NCI-H524 (cell line): ENCODE data around the gene ANKH.

Source experiments
- DNase-seq, 2 experiments: peaks; one replicate each; lab custom pipeline; 2025; lab: John Stamatoyannopoulos, UW

ANKH gene

DNA sequence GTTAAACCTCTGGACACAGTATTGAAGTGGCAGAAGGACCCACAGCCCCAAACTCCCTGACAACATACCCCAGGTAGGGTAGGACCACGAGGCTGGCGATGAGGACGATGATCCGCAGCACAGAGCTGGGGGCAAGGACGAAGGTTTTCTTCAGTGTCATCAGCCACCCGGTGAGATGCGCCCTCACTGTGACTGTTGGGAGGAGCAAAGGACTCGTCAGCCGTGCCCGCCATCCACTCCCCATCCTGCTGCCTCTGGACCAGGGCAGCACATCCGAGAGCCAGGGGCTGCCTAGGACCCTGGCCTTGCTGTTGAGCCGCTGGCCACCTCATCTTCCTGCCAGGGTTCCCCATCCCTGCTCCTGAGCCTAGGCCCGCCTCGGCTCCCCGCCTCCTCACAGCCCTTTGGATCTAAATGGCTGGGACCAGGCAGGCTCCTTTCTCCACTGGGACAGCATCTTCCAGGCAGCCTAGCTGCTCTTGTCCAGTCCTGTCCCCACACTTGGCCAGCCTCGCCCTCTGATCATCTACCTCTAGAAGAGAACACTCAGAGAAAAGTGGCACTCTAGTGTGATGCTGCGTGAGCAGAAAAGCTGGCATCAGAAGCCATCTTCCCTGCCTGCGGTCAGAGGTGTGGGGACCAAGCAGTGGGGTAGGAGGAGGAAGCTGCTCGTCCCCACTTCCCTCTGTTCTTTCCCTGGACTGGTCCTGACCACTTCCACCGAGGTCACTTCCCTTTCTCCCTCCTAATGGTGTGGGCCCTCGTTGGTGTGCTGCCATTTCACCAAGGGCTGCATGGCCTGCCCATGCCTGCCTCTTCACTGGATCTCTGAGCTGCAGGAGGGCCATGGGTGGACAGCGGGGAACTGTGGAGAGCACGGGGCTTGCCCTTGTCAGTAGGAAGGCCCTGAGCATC is 157.8 kb downstream of the ANKH start:
- no peak for DNase-seq

GRCh38 chr5:14712666-14713065 is 158.9 kb downstream of the ANKH start:
- no peak for DNase-seq

GRCh38 chr5:14712131-14712530 is 159.4 kb downstream of the ANKH start:
- DNase-seq: no peak

DNA sequence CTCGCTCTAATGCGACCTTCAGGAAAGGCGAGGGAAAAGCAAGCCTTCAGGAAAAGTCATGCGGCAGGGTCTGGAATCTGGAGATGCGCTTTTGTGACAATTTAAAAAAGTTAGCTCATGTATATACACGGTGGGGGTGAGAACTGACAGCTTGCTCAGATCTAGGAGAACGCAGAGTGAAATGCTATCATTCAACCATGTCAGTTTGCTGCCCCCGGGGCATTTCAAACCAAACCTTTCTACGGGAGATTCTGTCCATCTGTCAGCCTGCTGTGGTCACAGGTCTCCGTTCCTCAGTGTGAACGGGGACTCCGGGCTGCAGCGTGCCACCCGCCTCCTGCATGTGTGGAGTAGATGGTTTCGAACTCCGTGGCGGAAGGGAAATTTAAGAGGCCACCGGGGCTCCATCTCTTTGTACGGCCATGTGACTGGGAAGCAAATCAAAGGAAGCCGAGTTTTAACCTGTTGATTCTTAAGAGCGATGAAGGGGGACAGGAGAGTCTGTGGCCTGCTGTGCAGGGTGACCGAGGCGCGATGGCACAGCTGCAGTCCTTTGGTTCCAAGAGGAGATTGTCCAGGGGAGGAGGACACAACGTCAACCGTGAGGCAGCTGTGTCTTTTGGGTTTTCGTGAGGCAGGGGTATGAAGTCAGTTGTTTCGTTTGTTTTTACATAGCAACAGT is 161.1 kb downstream of the ANKH start:
- no peak for DNase-seq

GRCh38 chr5:14708551-14708950 is 163.0 kb downstream of the ANKH start:
- no peak for DNase-seq

- DNase-seq: no peak
These were observed 163.7 kb downstream of the ANKH start for GRCh38 chr5:14707811-14708390.

- DNase-seq: no peak
These were observed 165.0 kb downstream of the ANKH start for GRCh38 chr5:14706615-14707021.

GRCh38 chr5:14705556-14705955 is 166.0 kb downstream of the ANKH start:
- no peak for DNase-seq

DNA sequence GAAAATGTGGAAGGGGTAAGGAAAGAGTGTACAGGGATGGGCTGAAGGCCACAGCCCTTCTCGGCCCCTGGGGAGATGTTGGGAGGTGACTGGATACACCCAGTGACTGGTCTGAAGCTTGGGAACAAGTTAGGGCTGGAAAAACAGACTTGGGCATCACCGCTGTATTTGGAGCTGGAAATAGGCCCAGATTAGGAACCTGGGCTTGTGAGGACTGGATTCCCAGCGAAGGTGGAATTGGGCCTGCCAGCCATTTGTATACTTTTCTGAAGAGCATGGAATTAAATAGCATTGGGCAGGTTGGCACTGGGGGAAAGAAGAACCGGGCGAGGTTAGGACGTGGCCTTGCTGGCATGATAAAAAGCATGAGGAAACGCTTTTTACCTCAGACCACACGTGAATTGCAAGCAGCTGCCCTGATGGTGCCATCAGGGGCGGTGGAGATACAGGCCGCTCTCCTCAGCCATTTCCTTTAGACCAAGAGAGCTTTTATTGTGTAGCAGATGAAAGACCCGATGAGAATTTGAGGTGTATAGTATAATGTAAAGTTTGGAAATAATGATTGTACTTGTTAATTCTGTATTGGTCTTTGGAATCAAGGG is 169.2 kb downstream of the ANKH start:
- DNase-seq: no peak

GRCh38 chr5:14701556-14701955 is 170.0 kb downstream of the ANKH start:
- no peak for DNase-seq

DNA sequence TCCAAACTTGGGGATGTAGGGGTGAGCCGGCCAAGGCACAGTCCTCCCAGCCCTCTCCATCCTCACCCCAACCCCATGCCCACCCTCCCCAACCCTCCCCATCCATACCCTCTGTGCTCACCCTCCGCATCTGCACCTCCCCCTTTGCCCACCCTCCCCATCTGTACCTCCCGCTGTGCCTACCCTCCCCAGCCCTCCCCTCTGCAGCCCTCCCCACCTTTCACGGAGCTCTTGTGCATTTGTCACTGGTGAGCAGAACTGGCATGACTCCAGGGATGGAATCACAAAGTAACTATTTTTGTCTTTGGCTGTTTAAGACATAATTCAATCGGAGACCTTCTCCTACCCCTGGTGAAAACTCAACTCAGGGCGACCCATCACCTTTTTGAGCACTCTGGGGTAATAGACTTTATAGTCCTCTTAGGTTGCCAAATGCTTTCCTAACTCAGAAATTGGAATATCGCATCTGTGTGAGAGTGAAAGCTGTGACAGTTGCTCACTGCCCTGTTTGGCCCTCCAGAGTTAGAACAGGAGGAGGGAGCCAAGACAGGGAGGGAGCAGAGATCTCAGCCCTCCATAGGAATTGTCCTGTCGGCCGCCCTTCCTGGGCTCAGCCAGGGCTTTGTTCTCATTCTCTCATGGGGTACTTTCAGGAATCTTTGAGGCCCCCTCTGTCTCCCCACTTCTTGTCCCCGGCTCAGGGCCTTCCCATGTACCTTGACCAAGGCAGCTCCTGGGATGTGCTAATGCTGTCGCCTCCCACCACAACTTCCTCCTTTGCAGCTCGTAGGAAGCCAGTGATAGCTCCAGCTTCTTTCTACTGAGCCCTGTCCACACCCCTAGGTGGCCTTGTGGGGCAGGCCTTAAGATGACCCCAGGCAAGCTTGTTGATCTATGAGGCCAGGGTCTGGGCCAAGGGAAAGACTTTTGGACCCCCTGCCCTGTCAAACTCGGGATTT is 170.8 kb downstream of the ANKH start:
- no peak for DNase-seq

DNA sequence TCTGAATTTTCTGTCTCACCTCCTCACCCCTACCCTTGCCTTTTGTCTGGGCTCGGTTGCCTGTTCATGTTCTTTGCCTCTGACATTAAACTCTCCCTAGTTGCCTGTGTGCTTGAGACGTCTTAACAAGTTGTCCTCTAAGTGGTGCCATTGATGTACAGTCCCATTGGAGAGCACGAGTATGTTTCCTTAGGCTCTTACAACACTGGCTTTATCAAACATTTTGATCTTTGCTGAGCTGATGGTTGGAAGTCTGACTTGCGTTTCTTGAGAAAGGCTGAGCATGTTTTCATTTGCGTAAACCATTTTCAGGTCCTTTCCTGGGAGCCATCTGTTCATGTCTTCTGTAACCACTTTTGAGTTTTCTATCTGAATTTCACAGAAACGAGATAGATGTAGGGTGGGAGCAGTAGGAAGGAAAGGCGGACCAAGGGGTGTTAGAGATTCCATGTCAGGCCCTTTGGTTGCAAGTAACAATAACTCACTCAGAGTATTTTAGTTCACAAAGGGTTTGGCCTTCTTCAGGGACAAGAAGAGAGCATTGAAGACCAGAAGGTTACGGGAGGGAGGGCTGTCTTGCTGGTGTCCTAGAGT is 171.7 kb downstream of the ANKH start:
- no peak for DNase-seq

DNA sequence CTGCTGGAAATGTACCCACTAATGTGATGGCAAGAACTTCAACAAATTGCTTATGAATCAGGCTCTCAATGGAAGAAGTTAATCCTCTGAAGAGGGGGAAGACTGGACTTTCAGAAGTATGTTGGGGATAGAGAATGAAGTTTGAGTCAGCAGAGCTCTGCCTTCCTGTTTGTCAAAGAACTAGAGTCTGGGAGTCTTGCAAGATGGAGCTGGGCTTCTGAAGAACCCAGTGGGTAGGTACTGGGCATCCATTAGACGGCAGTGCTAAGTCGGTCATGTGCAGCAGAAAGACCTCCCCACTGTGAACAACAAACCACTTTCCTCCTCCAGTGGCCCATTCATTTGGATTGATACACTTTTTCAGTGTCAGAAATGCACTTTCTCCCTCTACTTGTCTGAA is 172.4 kb downstream of the ANKH start:
- no peak for DNase-seq

DNA sequence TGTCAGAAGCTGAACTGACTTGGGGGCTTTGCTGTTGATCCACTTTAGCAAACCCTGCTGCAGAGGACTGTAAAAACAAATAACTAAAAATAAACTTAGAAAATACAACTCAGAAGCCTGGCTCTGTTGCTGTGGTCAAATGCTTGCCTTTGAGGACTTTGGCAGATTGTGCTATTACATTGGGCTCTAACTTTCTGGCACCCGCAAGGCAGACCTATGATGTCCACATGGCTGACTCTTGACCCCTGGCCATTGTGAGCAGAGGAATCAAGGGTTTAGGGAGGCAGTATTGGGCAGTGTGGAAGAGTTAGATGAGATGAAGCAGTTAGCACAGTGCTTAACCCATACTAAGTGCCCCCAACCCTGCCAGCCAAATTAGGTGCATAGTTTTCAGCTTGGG is 173.1 kb downstream of the ANKH start:
- DNase-seq: no peak

GRCh38 chr5:14696851-14697250 is 174.7 kb downstream of the ANKH start:
- no peak for DNase-seq

DNA sequence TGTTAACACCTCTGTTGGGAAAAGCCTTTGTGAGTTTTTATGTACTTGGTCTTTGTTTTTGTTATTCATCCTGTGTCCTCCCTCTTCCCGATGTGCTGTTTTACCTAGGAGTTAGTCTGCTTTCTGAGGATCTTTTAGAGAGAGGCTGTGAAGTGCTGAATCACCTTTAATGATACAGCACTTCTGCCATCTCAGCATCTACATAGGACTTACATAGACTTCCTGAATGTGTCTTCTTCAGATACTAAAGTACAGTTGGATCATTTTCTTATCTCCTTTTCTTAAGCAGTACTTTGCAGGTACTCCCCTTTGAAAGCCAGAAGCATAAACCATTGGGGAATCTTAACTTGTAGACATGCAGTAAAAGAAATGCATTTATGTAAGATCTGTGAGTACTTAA is 175.5 kb downstream of the ANKH start:
- DNase-seq: no peak

GRCh38 chr5:14695152-14695551 is 176.4 kb downstream of the ANKH start:
- DNase-seq: no peak

DNA sequence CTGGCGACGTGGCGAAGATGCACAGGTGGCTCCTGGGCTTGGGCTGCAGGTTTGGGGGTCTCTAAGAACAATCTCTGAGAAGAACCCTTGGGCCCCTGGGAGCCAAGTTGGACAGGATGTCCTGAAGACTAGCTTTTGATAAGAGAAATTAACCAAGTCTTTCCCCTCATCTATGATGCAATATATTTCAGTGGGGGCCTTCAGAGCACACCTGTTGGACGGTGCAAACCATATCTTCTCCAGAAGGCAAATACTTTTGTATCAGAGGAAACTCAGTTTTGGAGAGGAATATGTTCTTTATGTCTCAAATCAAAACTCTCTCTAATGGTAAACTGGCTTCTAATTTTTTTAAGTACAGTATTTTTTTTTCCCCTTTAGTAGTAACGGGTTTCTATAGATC is 178.5 kb downstream of the ANKH start:
- no peak for DNase-seq

DNA sequence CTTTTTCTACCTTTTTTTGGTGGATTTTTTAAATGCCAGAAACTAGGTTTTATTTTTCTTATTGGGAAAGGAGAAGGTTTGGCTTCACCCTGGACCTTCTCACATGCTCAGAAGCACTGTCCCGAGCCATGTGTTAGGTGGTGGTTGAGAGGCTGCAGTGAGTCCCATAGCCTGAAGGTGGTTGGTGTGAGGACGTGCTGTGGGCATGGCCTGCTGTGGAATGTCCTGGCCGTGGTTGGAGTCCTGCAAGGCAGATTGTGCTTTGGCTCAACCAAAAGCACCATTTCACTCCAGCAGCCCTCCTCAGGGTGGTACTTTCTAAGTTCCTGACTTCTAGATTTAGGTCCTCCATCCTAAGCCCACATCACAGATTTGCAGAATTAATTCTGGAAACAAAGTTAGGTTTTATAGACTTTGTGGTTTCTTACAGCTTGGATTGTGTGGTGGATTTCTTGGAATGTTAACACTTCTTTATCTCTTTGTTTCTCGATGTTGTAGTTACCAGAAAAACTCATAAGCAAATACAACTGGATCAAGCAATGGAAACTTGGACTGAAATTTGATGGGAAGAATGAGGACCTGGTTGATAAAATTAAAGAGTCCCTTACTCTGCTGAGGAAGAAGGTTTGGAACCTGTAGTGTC is 184.4 kb downstream of the ANKH start:
- DNase-seq: no peak

DNA sequence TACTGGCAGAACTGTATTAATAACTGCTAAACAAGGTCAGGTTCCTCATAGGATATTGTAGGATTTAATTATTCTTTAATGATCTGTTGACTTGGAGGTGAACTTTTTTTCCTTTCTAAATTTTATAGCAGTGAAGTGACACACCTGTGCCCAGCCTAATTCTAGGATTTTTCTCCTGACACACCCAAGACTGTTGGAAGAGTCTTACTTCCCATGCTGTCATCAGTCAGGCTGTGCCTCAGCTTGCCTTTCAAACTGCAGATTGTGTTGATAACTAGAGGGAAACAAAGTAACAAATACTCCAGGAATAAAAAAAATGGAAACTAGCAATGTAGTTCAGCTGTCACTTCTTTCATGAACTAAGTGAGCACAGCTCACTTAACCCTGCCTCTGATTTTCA is 185.1 kb downstream of the ANKH start:
- DNase-seq: no peak

DNA sequence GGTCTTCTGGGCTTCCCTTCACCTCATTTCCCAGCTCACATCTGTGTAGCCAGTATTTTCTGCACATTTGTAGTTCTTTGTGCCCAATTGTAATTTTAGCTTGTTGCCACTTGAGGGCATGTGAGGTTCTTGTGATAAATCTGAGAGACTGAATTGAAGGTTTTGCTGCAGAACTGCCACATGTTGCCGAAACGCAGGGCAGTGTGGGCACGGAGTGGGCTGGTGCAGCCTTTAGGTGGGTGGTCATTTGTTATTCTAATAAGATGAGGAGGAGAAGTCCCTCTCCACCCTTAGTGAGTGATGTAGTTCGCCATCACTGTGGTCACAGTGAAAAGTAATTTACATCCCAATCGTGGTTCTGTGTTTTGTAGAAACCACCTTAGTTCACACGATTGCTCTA is 185.8 kb downstream of the ANKH start:
- DNase-seq: peak; percentile 44 to 78
